ENCODE measurements around the gene FAM25A.
"Not testable (repeated sequence)": the region's sequence is repeated elsewhere in the genome, so short reads cannot be mapped to it uniquely, and the experiment has no call there.

Gene FAM25A

DNA sequence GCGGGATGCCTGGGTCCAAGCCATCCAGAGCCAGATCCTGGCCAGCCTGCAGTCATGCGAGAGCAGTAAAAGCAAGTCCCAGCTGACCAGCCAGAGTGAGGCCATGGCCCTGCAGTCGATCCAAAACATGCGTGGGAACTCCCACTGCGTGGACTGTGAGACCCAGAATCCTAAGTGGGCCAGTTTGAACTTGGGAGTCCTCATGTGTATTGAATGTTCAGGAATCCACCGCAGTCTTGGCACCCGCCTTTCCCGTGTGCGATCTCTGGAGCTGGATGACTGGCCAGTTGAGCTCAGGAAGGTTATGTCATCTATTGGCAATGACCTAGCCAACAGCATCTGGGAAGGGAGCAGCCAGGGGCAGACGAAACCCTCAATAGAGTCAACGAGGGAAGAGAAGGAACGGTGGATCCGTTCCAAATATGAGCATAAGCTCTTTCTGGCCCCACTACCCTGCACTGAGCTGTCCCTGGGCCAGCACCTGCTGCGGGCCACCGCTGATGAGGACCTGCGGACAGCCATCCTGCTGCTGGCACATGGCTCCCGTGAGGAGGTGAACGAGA is 10.9 kb upstream of the FAM25A start:
- DNase-seq (ENCODE audit: low read depth, low spot score) = not testable (repeated sequence)

DNA sequence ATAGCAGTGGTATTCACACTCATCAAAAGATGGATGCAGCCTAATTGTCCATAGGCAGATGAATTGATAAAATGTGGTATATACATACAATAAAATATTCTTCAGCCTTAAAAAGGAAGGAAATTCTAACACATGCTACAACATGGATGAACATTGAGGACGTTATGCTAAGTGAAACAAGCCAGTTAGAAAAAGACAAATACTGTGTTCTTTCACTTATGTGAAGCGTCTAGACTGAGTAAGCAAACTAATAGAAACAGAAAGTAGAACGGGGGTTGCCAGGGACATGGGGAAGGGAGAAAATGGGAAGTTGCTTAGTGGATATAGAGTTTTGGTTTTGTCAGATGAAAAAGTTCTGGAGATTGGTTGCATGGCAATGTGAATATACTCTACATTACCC is 6.6 kb upstream of the FAM25A start:
- DNase-seq (ENCODE audit: low read depth, low spot score) = not testable (repeated sequence)

DNA sequence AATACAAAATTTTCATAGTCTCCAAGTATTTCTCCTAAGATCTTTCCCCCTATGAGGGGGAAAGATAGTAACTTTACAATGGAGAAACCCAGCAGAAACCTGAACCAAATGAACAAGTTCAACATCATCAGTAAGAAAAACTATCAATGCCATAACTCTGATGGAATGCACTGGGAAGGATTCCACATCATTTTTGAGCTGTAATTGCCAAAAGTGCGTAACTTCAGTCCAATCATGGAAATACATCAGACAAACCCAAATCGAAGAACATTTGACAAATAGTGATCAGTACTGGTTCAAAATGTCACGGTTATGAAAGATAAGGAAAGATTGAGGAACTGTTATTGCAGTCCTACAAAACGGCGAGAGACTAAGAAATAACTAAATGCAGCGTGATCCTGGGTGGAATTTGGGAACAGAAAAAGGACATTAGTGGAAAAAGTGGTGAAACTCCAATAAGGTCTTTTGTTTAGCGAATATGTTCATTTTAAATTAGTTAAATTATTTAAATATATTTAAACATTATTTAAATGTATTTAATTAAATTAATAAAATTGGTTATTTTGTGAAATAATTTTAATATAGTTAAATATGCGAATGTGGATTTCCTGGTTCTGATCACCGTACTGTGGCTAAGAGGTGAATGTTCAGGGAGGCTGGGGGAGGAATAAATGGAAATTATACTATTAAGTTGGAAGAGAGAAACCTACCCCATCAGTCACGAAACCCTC is 4.9 kb upstream of the FAM25A start:
- not testable (repeated sequence) for DNase-seq (ENCODE audit: low read depth, low spot score)

DNA sequence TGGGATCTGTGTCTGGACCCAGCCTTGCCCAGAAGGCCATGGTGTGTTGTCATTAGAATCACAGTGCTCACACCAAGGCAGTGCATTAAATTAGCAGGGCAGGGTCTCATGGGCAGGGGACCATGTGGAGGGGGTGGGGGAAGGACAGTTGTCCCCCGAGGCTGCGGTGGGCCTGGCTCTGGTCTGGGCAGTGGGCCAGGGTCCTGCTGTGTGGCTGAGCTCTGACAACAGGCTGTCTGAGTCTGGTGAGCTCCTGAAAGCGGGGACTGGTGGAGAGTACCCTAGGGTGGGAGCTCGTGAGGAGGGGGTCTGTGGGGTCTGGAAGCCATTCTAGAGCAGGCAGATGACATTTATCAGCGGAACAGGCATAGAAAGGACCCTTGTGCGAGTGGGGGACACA is 2.0 kb upstream of the FAM25A start:
- DNase-seq (ENCODE audit: low read depth, low spot score) = not testable (repeated sequence)

DNA sequence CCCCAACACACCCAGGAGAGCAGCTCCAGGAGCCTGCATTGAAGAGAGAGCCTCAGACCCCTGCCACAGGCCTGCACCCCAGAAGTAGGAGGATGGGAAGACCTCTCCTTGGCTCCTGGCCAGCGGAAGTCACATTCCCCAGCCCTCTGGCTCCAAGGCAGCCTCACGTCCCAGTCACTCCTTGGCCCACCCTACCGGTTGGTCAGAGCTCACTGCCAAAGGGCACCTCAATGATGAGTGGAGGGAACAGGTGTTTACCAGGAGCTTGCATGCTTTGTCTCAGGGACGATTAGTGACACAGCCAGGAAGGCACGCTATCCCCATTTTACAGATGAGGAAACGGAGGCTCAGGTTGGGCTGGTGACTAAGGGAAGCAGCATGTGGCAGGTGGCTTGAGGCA is 1.0 kb upstream of the FAM25A start:
- not testable (repeated sequence) for DNase-seq (ENCODE audit: low read depth, low spot score)

DNA sequence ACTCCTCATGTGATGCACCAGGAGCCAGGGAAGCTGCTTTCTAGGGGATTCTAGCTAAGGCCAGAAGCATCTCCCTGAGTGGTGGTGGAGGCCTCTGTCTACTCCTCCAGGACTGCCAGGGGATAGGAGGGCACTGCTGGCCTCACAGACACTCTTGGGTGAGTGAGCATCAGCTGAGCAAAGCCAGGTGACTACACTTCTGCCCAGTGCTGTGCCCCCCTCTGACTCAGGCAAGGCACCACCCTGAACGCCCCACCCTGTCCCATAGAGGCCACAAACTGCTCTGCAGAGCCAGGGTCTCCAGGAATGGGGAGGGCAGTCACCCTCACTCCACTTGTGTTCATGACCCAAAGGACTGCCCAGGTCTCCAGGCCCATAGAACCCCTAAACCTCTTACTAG is 590 bp upstream of the FAM25A start:
- DNase-seq (ENCODE audit: low read depth, low spot score) = not testable (repeated sequence)

DNA sequence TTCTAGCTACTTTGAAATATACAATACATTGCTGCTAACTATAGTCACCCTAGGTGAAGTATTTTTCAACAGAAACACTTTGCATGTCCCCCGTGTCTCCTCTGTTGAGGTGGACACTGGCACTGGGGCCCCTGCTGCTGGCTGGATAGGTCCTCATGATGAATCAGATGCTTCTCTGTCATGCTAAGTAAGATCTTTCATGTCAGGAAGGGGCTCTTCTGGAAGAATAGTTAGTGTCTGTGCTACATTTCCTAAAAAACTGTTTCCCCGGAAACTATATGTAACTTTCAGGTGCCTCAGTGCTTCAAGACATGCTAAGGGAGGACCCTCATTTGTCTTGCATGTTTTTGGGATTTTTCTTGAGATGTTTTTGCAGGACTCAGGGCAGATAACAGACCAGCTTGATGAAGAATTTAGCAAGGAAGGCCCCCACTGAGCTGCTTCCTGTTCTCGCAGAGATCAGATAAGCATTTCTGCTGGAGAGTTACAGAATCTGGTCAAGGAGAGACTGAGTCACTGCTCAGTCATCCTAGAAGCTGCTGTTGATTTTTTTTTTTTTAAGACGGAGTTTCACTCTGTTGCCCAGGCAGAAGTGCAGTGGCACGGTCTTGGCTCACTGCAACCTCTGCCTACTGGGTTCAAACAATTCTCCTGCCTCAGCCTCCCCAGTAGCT is 5.3 kb downstream of the FAM25A start:
- not testable (repeated sequence) for DNase-seq (ENCODE audit: low read depth, low spot score)

DNA sequence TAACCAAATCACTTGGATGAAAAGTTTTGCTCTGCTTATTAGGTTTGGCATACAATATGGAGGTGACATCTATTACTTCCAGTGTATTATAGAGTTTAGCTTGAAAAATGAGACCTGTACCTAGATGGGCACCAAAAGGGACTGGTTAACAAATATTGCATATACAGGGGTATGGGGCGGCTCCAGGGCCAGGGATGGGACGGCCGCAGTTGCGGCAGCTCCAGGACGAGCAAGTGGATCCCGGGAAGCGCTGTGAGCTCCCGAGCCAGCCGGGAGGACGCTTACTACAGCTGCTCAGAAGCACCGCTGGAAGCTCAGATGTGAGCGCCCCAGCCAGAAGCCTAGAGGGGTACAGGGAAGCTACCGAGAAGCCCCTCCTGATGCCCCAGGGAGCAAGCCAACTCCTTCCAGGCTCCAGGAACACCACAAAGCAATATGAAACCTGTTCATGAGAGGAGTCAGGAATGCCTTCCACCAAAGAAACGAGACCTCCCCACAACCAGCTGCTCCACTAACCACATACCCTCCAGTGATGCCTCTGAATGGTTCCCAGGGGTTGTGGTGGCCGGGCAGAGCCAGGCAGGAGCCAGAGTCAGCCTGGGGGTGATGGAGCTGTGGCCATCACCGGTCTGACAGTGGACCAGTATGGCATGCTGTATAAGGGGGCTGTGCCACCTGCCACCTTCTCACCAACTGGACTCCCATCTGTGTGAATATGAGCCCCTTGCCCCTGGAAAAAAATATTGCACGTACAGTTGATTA is 6.8 kb downstream of the FAM25A start:
- not testable (repeated sequence) for DNase-seq (ENCODE audit: low read depth, low spot score)

DNA sequence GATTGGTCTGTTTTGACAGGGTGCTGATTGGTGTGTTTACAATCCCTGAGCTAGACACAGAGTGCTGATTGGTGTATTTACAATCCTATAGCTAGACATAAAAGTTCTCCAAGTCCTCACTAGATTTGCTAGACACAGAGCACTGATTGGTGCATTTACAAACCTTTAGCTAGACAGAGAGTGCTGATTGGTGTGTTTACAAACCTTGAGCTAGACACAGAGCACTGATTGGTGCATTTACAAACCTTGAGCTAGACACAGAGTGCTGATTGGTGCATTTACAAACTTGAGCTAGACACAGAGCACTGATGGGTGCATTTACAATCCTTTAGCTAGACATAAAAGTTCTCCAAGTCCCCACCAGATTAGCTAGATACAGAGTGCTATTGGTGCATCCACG is 10.3 kb downstream of the FAM25A start:
- DNase-seq (ENCODE audit: low read depth, low spot score) = not testable (repeated sequence)

DNA sequence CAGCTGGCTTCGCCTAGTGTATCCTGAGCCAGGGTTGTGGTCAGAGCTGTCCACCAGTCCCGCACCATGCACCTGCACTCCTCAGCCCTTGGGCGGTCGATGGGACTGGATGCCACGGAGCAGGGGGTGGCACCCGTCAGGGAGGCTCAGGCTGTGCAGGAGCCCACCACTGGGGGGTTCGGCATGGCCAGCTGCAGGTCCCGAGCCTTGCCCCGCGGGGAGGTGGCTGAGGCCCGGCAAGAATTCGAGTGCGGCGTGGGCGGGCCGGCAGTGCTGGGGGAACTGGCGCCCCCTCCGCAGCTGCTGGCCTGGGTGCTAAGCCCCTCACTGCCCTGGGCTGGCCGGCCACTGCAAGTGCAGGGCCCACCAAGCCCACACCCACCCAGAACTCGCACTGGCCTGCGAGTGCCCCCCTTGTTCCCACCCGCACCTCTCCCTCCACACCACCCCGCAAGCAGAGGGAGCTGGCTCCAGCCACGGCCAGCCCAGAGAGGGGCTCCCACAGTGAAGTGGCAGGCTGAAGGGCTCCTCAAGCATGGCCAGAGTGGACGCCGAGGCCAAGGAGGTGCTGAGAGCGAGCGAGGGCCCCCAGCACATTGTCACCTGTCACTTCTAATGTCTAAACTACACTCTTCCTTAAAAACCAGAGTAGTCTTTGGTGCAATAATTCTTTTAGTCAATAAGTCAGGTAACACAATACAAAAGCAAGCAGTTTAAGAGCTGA is 11.0 kb downstream of the FAM25A start:
- DNase-seq (ENCODE audit: low read depth, low spot score) = no peak

DNA sequence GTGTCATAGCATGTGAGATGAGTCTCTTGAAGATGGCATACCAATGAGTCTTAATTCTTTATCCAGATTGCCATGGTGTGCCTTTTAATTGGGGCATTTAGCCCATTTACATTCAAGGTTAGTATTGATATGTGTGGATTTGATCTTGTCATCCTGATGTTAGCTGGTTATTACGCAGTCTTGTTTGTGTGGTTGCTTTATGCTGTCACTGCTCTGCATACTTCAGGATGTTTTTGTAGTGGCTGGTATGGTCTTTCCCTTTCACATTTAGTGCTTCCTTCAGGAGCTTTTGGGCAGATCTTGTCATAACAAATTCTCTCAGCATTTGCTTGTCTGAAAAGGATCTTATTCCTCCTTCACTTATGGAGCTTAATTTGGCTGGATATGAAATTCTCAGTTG is 16.5 kb downstream of the FAM25A start:
- DNase-seq (ENCODE audit: low read depth, low spot score) = no peak

DNA sequence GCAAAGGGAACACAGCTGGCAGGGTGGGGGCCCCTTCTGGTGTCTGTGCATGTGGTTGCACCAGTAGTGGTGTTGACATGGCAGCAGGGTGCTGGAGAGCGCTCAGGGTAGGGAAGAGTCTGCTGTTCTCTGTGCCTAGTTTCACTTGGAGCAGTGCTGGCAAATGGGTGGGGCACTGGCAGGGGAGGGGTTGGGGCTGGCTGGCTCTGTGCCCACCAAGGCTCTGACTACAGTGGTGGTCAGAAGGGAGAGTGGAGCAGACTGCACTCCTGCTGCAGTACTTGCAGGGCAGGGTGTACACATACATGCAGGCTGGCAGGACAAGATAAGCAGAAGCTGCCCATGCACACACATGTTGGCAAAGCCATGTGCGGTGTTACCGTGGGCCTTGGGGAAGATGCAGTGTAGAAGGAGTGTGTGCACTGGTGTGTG is 18.2 kb downstream of the FAM25A start:
- no peak for DNase-seq (ENCODE audit: low read depth, low spot score)

DNA sequence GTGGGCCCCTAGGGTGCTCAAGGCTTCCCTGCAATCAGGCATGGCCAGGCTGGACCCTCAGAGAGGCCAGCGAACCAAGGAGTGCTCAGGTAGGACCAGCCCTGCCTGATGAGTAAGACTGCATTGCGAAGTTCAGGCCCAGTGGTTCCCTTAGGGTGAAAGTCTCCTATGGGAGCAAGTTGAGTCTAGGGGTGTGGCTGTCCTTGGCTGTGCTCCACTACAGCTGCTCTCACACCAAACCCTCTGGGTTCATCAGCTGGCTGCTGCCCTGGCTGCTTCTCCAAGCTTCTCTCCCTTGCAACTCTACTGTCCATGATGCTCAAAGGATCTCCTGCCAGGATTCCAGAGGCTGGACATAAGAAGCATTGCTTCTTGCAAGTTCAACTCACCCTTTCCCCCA is 18.7 kb downstream of the FAM25A start:
- no peak for DNase-seq (ENCODE audit: low read depth, low spot score)

DNA sequence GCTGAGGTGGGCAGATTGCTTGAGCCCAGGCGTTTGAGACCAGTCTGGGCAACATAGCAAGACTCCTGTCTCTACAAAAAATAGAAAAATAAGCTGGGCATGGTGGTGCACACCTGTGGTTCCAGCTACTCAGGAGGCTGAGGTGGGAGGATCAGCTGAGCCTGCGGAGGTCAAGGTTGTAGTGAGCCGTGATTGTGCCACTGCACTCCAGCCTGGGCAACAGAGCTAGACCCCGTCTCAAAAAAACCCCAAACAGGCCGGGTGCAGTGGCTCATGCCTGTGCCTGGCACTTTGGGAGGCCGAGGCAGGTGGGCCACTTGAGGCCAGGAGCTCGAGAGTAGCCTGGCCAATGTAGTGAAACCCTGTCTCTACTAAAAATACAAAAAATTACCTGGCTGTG is 23.5 kb downstream of the FAM25A start:
- DNase-seq (ENCODE audit: low read depth, low spot score) = not testable (repeated sequence)

DNA sequence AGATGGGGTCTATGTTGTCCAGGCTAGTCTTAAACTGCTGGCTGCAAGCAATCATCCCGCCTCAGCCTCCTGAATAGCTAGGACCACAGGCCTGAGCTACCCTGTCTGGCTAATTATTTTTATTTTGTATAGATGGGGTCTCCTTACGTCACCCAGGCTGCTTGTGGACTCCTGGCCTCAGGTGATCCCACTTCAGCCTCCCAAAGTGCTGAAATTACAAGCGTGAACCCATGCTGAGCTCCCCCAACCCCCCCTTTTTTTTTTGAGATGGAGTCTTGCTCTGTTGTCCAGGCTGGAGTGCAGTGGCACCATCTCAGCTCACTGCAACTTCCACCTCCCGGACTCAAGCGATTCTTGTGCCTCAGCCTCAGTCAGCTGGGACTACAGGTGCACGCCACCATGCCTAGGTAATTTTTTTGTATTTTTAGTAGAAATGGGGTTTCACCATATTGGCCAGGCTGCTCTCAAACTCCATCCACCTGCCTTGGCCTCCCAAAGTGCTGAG is 25.4 kb downstream of the FAM25A start:
- no peak for DNase-seq (ENCODE audit: low read depth, low spot score)

DNA sequence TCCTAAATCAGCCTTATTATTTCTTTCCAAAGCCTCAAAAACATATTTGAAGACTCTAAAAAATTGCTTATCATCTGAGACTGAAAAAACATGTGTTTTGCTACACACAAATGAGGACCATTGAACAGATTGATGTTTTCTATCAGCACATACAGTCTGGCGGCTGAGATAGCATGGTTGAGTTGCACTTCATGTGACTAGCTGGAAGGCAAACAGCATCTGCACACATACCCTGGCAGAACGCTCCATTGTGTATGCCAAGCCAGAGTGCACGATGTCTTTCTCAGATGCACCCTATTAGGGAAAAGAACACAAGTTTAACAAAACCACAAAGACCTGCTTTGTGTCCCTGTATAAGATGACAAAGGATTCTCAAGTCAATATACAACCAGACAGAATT is 33.0 kb downstream of the FAM25A start:
- no peak for DNase-seq (ENCODE audit: low read depth, low spot score)

DNA sequence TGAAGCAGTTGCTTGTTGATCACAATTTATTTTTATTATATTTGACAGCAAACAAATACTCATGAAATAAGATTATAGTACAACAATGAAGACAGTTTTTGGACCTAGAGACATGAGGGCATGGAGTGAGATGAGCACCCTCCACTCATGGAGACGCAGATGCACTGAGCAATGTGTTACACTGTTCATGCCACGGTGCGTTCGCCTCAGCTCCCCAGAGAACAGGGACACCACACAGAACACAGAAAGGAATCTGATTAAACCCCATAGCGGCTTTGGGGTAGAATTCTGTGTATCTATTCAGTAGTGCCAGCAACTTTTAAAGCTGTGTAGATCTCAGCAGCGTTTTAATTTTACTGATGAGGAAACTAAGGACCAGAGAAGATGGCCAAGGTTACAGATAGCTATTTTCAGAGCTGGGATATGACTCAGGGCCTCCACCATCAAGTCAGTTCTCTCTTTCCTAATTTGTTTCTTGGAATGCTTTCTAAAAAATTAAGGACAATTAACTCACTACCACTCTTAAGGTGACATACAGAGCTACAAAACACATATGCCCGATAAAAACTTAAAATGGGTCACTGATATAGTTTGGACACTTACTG is 33.6 kb downstream of the FAM25A start:
- no peak for DNase-seq (ENCODE audit: low read depth, low spot score)

DNA sequence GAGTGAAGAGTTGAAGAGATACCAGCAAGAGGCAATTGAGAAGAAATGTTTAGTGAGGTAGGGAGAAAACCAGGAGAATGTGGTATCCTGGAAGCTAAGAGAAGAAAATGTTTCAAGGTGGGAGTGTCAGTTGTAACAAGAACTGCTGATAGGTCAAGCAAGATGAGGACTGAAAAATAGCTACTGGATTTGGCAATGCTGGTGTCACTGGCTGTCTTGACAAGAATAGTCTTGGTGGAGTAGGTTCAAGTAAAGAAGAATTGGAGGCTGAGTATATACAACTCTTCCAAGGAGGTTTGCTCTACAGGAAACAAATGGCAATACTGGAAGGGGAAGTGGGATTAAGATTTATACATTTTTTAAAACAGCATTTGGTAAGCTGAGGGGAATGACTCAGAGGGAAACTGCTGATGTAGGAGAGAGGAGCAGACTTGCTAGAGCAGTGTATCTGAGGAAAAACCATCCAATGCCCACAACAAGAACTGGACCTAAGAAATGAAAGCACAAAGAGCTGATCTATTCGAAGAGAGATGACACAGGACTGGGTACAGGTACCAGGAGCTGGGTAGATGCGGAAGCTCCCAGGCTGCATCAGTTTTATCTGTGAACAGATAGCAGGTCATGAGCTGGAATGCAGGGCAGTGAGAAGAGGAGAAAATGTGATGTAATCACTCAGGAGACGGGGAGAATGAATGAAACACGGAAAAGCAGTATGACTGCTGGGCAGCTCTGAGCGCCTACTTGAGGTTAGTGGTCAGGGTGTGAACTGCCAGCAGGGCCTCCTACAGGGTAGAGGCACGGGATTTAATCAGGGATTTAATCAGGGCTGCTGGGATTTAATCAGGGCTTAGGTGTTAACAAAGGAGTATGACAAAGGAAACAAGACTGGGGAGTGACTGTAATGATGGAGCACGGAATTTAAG is 34.5 kb downstream of the FAM25A start:
- no peak for DNase-seq (ENCODE audit: low read depth, low spot score)

DNA sequence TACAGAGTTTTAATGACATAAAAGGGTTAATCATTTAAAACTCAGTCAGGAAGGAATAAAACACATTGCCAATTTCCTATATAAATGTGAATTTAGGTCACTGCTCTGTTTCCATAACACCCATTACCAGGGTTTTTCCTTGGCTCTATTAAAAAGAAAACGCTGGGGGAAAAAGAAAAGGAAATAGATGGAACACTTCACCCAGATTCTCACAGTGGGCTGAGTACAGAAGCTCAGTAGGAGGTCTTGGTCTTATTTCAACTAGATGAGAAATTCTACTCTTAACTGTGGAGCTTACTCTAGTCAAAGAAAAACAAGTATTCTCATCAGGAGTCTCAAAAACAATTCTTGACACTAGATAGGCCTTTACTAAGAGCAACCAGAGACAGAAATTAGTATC is 38.1 kb downstream of the FAM25A start:
- no peak for DNase-seq (ENCODE audit: low read depth, low spot score)

DNA sequence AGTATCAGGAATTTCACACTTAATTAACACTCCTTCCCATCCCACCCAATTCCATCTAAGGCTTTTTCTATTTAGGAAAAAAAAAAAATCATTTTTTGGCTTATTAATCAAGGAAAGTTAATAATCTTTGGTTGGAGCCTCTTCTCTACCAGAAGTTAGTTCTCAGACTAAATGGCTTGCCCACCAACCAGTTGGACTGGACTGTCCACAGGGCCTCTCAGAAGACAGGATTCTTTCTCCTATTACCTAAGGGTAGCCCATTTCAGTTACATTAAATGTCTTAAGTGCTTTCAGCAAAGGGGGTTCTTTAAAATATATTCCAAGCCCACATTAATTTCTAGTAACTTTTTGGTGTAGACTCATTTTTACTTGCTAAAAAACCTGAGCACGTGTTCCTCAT is 39.3 kb downstream of the FAM25A start:
- DNase-seq (ENCODE audit: low read depth, low spot score) = no peak
